ENCODE data around the gene SUMO2.
"Not testable (repeated sequence)": the region's sequence is repeated elsewhere in the genome, so short reads cannot be mapped to it uniquely, and the experiment has no call there.

Gene SUMO2

GRCh38 chr17:75182569-75183436, at the start of gene SUMO2:
Gene SUMO2 (minus strand): TSS chr17:75182959. CDS start chr17:75182834, 125 bp downstream.
- peak; percentile 95 for DNase-seq

GRCh38 chr17:75231741-75232464, 49.1 kb upstream of the SUMO2 start:
- DNase-seq, result no peak

- DNase-seq, result no peak
These were observed 48.3 kb upstream of the SUMO2 start for GRCh38 chr17:75231071-75231470.

GRCh38 chr17:75228847-75229246, 46.1 kb upstream of the SUMO2 start:
- DNase-seq, result peak; percentile 72

- peak; percentile 97 for DNase-seq
These were observed 45.5 kb upstream of the SUMO2 start for GRCh38 chr17:75228305-75228704.

GRCh38 chr17:75227729-75228128, 45.0 kb upstream of the SUMO2 start:
- peak; percentile 27 for DNase-seq

GRCh38 chr17:75225016-75225415, 42.3 kb upstream of the SUMO2 start:
- DNase-seq, result no peak

GRCh38 chr17:75219815-75220214, 37.1 kb upstream of the SUMO2 start:
- no peak for DNase-seq

- DNase-seq, result no peak
These were observed 35.4 kb upstream of the SUMO2 start for GRCh38 chr17:75218131-75218530.

GRCh38 chr17:75209061-75209460, 26.3 kb upstream of the SUMO2 start:
- DNase-seq, result no peak

- DNase-seq, result no peak
These were observed 25.4 kb upstream of the SUMO2 start for GRCh38 chr17:75208161-75208560.

GRCh38 chr17:75207760-75208159, 25.0 kb upstream of the SUMO2 start:
- DNase-seq, result no peak

GRCh38 chr17:75207050-75207407, 24.3 kb upstream of the SUMO2 start:
- DNase-seq, result not testable (repeated sequence)

- DNase-seq, result no peak
These were observed 23.0 kb upstream of the SUMO2 start for GRCh38 chr17:75205793-75206163.

- peak; percentile 94 for DNase-seq
These were observed 22.5 kb upstream of the SUMO2 start, which contains the start of gene NUP85 for GRCh38 chr17:75205037-75205792. Gene NUP85 (plus strand): TSS chr17:75205679. CDS start chr17:75205762, 83 bp downstream.

- no peak for DNase-seq
These were observed 17.3 kb upstream of the SUMO2 start for GRCh38 chr17:75199886-75200618.

- no peak for DNase-seq
These were observed 12.1 kb upstream of the SUMO2 start for GRCh38 chr17:75194879-75195278.

GRCh38 chr17:75191584-75191983, 8.8 kb upstream of the SUMO2 start:
- peak; percentile 80 for DNase-seq

GRCh38 chr17:75188614-75189013, 5.9 kb upstream of the SUMO2 start:
- no peak for DNase-seq

- DNase-seq, result no peak
These were observed 1.5 kb upstream of the SUMO2 start for GRCh38 chr17:75183999-75184884.

- DNase-seq, result no peak
These were observed 515 bp downstream of the SUMO2 start for GRCh38 chr17:75182319-75182568.
